HG03575 (cell line): ENCODE results near the gene SLC25A25.
A peak's percentile ranks its signal among the peaks of the same experiment; 100 is the strongest.
"Not testable (repeated sequence)": the region's sequence is repeated elsewhere in the genome, so short reads cannot be mapped to it uniquely, and the experiment has no call there.

ENCODE experiments used
- ATAC-seq: cut with Tn5 transposase; IDR thresholded peaks from one replicate; pipeline ENCODE4 v1.9.1; 2021; ENCODE audit not compliant: unreplicated experiment, insufficient number of reproducible peaks, low FRiP score; ENCODE audit errors: extremely low read depth

The SLC25A25 gene

GRCh38 chr9:128067645-128068385 lies at the start of gene SLC25A25:
SLC25A25 (plus strand) TSS chr9:128068232; CDS start chr9:128068320, 88 bp downstream.
- ATAC-seq: peak; percentile 24

- ATAC-seq: no peak
These were observed 47.3 kb upstream of the SLC25A25 start for GRCh38 chr9:128020692-128021091.

- ATAC-seq: no peak
These were observed 46.9 kb upstream of the SLC25A25 start for GRCh38 chr9:128021098-128021497.

DNA sequence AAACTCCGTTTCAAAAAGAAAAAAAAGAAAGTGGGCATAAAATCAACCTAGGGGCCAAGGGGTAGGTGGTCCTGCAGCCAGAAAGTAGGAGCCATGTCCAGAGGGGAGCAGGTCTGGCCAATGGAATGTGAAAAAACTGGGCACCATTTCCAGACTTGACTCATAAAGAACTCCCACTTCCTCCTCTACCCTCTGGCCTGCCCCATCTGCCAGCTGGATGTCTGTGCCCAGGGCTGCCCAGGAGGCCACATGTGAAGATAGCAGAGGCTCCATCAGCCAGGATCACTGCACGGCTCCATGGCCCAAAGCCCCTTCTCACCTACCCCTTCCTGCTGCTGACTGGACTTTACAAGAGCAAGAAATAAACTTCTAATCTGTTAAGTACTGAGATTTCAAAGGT lies 45.1 kb upstream of the SLC25A25 start:
- no peak for ATAC-seq

DNA sequence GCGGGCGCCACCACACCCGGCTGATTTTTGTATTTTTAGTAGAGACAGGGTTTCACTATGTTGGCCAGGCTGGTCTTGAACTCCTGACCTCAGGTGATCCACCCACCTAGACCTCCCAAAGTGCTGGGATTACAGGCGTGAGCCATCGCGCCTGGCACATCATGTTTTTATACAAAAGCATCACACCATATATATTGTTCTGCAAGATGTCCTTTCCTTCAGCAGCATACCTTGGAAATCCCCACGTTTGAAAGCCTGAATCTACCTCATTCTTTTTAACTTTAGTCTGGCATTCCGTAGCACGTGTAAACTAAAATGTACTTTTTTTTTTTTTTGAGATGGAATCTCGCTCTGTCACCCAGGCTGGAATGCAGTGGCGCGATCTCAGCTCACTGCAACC lies 44.4 kb upstream of the SLC25A25 start:
- ATAC-seq: not testable (repeated sequence)

DNA sequence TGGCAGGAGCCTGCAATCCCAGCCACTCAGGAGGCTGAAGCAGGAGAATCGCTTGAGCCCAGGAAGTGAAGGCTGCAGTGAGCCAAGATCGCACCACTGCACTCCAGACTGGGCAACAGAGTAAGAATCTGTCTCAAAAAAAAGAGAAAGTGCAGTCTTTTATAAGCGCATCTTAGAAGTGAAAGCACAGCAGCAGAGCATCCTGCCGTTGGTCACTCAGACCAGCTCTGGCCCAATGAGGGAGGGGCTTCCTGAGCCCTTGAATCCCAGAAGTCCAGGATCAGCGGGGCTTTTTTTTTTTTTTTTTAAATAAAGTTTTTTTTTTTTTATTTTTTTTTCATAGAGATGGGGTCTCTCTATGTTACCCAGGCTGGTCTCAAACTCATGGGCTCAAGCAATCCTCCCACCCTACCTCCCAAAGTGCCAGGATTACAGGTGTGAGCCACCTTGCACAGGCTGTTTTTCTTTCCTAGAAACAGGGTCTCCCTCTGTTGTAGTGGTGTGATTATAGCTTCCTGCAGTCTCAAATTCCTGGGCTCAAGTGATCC lies 43.2 kb upstream of the SLC25A25 start:
- ATAC-seq: no peak

DNA sequence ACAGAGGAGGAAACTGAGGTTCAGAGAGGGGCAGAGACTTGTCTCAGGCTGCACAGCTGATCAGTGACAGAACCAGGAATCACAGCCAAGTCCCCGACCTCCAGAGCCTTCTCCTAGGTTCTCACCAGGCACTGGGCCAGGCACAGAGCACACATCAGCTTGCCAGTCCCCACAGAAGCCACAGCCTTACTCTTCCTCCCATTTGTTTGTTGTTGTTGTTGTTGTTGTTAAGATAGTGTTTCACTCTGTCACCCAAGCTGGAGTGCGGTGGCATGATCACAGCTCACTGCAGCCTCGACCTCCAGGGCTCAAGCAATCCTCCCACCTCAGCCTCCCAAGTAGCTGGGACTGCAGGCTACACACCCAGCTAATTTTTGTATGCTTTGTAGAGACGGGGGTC lies 42.3 kb upstream of the SLC25A25 start:
- no peak for ATAC-seq

DNA sequence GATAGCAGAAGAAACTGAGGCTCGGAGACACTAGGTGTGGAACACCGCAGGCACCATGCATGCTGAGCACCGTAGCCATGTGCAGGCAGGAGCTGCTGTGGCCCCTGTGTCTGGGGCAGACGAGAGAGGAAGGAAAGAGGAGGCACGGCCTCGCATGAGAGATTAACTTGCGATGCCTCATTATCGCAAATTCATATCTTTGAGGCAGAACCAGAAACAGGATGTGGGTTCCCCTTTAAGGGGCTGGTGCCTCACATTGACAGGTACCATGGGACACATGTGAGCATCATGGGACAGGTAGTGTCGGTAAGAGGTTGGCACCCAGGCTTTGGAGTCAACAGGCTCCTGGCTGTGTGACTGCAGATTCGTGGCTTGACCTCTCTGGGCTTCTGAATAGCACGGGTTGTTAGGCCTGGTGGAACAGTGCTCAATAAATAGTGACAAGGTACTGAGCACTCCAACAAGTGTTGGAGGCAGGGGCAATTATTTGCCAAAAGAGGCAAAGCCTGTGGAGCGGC lies 41.7 kb upstream of the SLC25A25 start:
- no peak for ATAC-seq

DNA sequence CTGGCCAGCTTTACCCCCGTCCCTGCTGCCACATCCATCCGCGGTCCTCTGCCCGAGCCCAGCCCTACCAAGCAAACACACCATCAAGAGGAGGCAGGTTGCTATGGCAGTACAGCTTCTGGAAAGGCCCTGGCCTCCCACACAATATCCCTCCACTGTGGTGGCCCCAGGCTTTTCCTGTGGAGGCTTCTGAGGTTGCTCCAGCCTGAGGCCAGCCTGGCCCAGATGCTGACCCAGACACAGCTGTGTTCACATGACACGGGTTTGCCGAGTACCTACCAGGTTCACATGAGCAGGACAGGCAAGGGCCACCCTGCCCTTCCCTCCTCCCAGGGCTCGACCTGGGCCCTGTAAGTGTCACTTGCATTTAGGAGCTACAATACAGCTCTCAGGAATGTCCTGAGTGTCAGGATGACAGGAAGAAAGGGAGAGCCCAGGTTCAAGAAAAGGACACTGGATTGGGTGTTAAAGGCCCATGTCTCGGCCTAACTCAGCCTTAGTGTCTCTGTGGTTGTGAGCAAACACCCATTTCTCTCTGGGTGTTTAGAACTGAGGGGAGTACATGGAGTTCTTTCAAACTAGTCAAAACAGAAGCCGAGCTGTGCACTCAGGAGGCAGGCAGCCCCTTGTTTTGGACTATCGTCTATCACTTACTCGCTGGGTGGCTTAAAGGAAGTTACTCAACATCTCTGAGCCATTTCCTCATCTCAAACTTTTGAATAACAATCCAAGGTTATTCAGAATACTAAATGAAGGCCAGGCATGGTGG lies 41.1 kb upstream of the SLC25A25 start:
- no peak for ATAC-seq

- no peak for ATAC-seq
These were observed 40.3 kb upstream of the SLC25A25 start for GRCh38 chr9:128027705-128028104.

- ATAC-seq: no peak
These were observed 34.4 kb upstream of the SLC25A25 start for GRCh38 chr9:128033609-128034008.

- ATAC-seq: no peak
These were observed 33.0 kb upstream of the SLC25A25 start for GRCh38 chr9:128034821-128035652.

DNA sequence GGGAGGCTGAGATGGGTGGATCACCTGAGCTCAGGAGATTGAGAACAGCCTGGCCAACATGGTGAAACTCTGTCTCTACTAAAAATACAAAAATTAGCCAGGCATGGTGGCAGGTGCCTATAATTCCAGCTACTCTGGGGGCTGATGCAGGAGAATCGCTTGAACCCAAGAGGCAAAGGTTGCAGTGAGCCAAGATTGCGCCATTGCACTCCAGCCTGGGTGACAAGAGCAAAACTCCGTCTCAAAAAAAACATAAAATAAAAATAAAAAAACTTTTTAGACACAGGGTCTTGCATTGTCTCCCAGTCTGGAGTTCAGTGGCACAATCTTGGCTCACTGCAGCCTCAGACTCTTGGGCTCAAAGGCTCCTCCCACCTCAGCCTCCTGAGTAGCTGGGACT lies 31.5 kb upstream of the SLC25A25 start:
- ATAC-seq: not testable (repeated sequence)

- ATAC-seq: not testable (repeated sequence)
These were observed 27.2 kb upstream of the SLC25A25 start for GRCh38 chr9:128040783-128041182.

GRCh38 chr9:128042043-128042442 lies 26.0 kb upstream of the SLC25A25 start:
- ATAC-seq: no peak

DNA sequence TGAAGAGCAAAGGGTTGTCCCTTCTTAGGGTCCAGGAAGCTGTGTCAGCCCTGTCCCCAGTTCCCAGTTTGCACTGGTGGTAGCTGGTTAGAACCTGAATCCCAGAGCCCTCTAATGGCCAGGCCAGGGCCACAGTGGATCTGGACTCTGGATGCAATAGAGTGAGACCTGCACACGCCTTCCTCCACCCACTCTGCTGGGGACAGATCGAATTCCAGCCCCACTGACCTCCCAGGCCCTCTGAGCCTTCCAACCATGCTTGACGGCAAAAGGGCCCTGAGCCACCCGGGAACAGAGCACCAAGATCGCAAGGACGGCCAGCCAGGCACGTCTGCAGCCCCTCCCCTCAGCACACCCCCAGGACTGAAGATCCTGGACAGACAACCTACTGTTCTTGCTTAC lies 24.6 kb upstream of the SLC25A25 start:
- no peak for ATAC-seq

DNA sequence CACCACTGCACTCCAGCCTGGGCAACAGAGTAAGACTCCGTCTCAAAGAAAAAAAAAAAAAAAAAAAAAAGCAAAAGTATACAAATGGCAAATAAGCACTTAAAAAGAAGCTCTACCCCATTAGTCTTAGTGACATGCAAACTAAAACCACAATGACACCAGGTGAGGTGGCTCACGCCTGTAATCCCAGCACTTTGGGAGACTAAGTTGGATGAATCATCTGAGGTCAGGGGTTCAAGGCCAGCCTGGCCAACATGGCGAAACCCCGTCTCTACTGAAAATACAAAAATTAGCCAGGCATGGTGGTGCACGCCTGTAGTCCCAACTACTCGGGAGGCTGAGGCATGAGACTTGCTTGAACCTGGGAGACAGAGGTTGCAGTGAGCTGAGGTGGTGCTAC lies 22.6 kb upstream of the SLC25A25 start:
- ATAC-seq: not testable (repeated sequence)

DNA sequence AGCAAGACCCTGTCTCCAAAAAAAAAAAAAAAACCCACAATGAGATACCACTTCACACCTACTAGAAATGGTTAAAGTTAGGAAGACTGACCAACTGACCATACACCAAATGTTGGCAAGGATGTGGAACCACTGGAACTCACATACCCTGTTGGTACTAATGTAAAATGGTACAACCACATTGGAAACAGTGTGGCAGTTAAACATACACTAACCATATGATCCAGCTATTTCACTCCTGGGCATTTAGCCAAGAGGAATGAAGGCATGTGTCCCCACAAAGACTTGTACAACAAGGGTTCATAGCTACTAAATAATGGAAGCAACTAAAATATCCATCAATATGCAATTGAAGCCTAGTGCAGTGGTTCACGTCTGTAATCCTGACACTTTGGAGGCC lies 22.2 kb upstream of the SLC25A25 start:
- ATAC-seq: no peak

- no peak for ATAC-seq
These were observed 20.8 kb upstream of the SLC25A25 start for GRCh38 chr9:128047231-128047630.
